Lung (tissue), 12 donors: ENCODE results near the gene SPTBN1. TPM values are rescaled to one million over a fixed set of nuclear protein-coding genes. Genes with fewer than 3 reads are reported as not detected.

Source experiments
- ATAC-seq: fragments of 200-7000 bp; cut with Tn5 transposase; one replicate; pipeline ENCODE4 v1.9.1; 2020; ENCODE audit warnings: moderate number of reproducible peaks; ENCODE audit not compliant: insufficient read depth, low FRiP score
- DNase-seq, 3 donors: peaks; one replicate each; pipeline ENCODE4 v3.0.0-alpha.2; 2013 to 2017
- H3K27ac ChIP-seq, 2 donors: one replicate each; pipeline ENCODE4 v1.5.1; 2013; ENCODE audit warnings: mild to moderate bottlenecking in 2 of 2, moderate library complexity in 2 of 2, control low read depth in 1 of 2, inconsistent platforms in 1 of 2, low read depth in 1 of 2, low read length in 1 of 2
- H3K27me3 ChIP-seq, 3 donors: one replicate each; pipeline ENCODE4 v1.5.1; 2013; ENCODE audit warnings: low read length in 2 of 3; ENCODE audit not compliant: control insufficient read depth in 3 of 3, insufficient read depth in 3 of 3
- H3K36me3 ChIP-seq, 4 donors: one replicate each; pipeline ENCODE4 v1.5.1; 2013; ENCODE audit warnings: low read length in 4 of 4, mild to moderate bottlenecking in 1 of 4, moderate library complexity in 1 of 4; ENCODE audit not compliant: control insufficient read depth in 4 of 4, insufficient read depth in 4 of 4
- H3K4me1 ChIP-seq, 5 donors: one replicate each; pipeline ENCODE4 v1.5.1; 2013; ENCODE audit warnings: low read length in 5 of 5, mild to moderate bottlenecking in 2 of 5, moderate library complexity in 1 of 5; ENCODE audit not compliant: control insufficient read depth in 5 of 5, insufficient read depth in 5 of 5
- H3K4me3 ChIP-seq: one replicate; pipeline ENCODE4 v1.5.1; 2013; ENCODE audit warnings: mild to moderate bottlenecking, control low read depth, moderate library complexity
- H3K9ac ChIP-seq, 2 donors: one replicate each; pipeline ENCODE4 v1.5.1; 2013; ENCODE audit warnings: low read length in 2 of 2, control low read depth in 1 of 2; ENCODE audit not compliant: insufficient read depth in 1 of 2
- H3K9me3 ChIP-seq, 4 donors: one replicate each; pipeline ENCODE4 v1.5.1; 2013; ENCODE audit warnings: low read length in 3 of 4, mild to moderate bottlenecking in 1 of 4, moderate library complexity in 1 of 4; ENCODE audit not compliant: control insufficient read depth in 4 of 4, insufficient read depth in 3 of 4
- CTCF ChIP-seq: IDR thresholded peaks from 2 replicates; pipeline ENCODE4 v1.5.1; 2012; ENCODE audit warnings: mild to moderate bottlenecking; ENCODE audit errors: control extremely low read depth, extremely low read depth
- WGBS, 2 donors: extraction: QIAGEN DNeasy Blood & Tissue Kit; methylation state at CpG; one replicate each; pipeline ENCODE4 v1.1.7; 2013; 5-methylcytosine and 5-hydroxymethylcytosine counted together
- polyA plus RNA-seq, 2 donors: library from polyadenylated mRNA; stranded (reverse); fragments of 200-250 nt; gene quantifications; one replicate each; pipeline ENCODE4 v1.2.1, GENCODE V29; 2013
- total RNA-seq, 2 donors: library from RNA; depleted of rRNA in 1 of 2; stranded (reverse); fragments of >200 nt in 1 of 2; gene quantifications; one replicate each; pipeline ENCODE4 v1.2.1, GENCODE V29; 2014 to 2021
- donor health status: control.
- donor health status: control.
- donor health status: Bipolar disorder and iron deficiency.
- donor health status: healthy.
- donor health status: DM: yes; HTN: yes; CAD: no.

The SPTBN1 gene
- total and polyA plus RNA-seq, 4 donors: 89.4 to 715 (median 275) TPM

GRCh38 chr2:54555318-54555837 lies 99.3 kb downstream of the SPTBN1 start:
- ATAC-seq (no peak), DNase-seq (no peak)
- Histone ChIP-seq H3K36me3 (peaks cover 0 to 8% (median 2%) of the 10 kb centered on the region in 4 donors), H3K9me3 (no peaks in the 10 kb centered on the region), H3K9ac (no peak overlapping the region), H3K4me1 (peaks cover 22 to 61% (median 29%) of the 10 kb centered on the region in 5 donors), H3K27me3 (no peaks in the 10 kb centered on the region), H3K4me3 (no peak overlapping the region), H3K27ac (peak overlapping the region in 1 of 2 donors; percentile 64)
- TF ChIP-seq CTCF: no peak
- 59 to 69% methylated on average over 3 of the region's 3 CpGs for WGBS, 2 donors

GRCh38 chr2:54556621-54557121 lies 100.5 kb downstream of the SPTBN1 start:
- ATAC-seq (no peak), DNase-seq (no peak)
- TF ChIP-seq CTCF: no peak
- peak overlapping the region; percentile 47 to 75 for H3K27ac ChIP-seq
- peaks cover 0 to 8% (median 0%) of the 10 kb centered on the region in 4 donors for H3K36me3 ChIP-seq
- H3K9me3 ChIP-seq: no peaks in the 10 kb centered on the region
- 72 to 76% methylated on average over 2 of the region's 2 CpGs for WGBS, 2 donors
- H3K4me3 ChIP-seq: no peak overlapping the region
- H3K4me1 ChIP-seq: peaks cover 13 to 63% (median 28%) of the 10 kb centered on the region in 5 donors
- no peaks in the 10 kb centered on the region for H3K27me3 ChIP-seq
- no peak overlapping the region for H3K9ac ChIP-seq

GRCh38 chr2:54557211-54557600 lies 101.1 kb downstream of the SPTBN1 start:
- no peak for ATAC-seq
- H3K4me1 ChIP-seq: peaks cover 13 to 68% (median 28%) of the 10 kb centered on the region in 5 donors

More at GRCh38 chr2:54557211-54557600, 101.1 kb downstream of the SPTBN1 start:
- no peaks in the 10 kb centered on the region for H3K9me3 ChIP-seq
- no peak for TF ChIP-seq CTCF
- H3K9ac ChIP-seq: peak overlapping the region in 1 of 2 donors; percentile 71
- peaks cover 0 to 11% (median 1%) of the 10 kb centered on the region in 4 donors for H3K36me3 ChIP-seq
- DNase-seq: no peak
- WGBS, 2 donors: 56 to 74% methylated on average over 1 of the region's 1 CpG
- H3K4me3 ChIP-seq: no peak overlapping the region
- peak overlapping the region; percentile 82 to 86 for H3K27ac ChIP-seq
- no peaks in the 10 kb centered on the region for H3K27me3 ChIP-seq
